Hepatocyte (in vitro differentiated cells): ENCODE results near the gene SYCP2L. TPM values are rescaled to one million over a fixed set of nuclear protein-coding genes. Genes with fewer than 3 reads are reported as not detected.
"Not testable (repeated sequence)": the region's sequence is repeated elsewhere in the genome, so short reads cannot be mapped to it uniquely, and the experiment has no call there.

ENCODE experiments used
- DNase-seq: peaks from one replicate; pipeline ENCODE4 v3.0.0-alpha.2; 2016; ENCODE audit warnings: low spot score
- H2AFZ ChIP-seq: fragments of 200-600 bp; sonication (generic); 2 replicates; pipeline ENCODE4 v1.6.0; 2016; ENCODE audit warnings: antibody characterized with exemption, mild to moderate bottlenecking
- H3K27ac ChIP-seq: fragments of 200-600 bp; sonication (generic); 2 replicates; pipeline ENCODE4 v1.5.1; 2016; ENCODE audit warnings: mild to moderate bottlenecking
- H3K27me3 ChIP-seq: fragments of 200-600 bp; sonication (generic); 2 replicates; pipeline ENCODE4 v1.6.1; 2016
- H3K36me3 ChIP-seq: fragments of 200-600 bp; sonication (generic); replicated peaks from 2 replicates; pipeline ENCODE4 v1.5.1; 2016; ENCODE audit warnings: low read depth; ENCODE audit not compliant: insufficient read depth
- H3K4me1 ChIP-seq: fragments of 200-600 bp; sonication (generic); 2 replicates; pipeline ENCODE4 v1.5.1; 2016; ENCODE audit warnings: mild to moderate bottlenecking, moderate library complexity; ENCODE audit not compliant: insufficient read depth
- H3K4me2 ChIP-seq: fragments of 200-600 bp; sonication (generic); 2 replicates; pipeline ENCODE4 v1.6.0; 2016
- H3K4me3 ChIP-seq: fragments of 200-600 bp; sonication (generic); 2 replicates; pipeline ENCODE4 v1.5.1; 2016; ENCODE audit warnings: mild to moderate bottlenecking
- H3K79me2 ChIP-seq: fragments of 200-600 bp; sonication (generic); 2 replicates; pipeline ENCODE4 v1.6.0; 2017; ENCODE audit warnings: mild to moderate bottlenecking
- H3K9me2 ChIP-seq: fragments of 200-600 bp; sonication (generic); replicated peaks from 2 replicates; pipeline ENCODE4 v1.6.0; 2017; ENCODE audit warnings: mild to moderate bottlenecking; ENCODE audit not compliant: insufficient read depth
- H3K9me3 ChIP-seq: fragments of 200-600 bp; sonication (generic); 2 replicates; pipeline ENCODE4 v1.5.1; 2016; ENCODE audit warnings: low read depth, mild to moderate bottlenecking
- H4K20me1 ChIP-seq: fragments of 200-600 bp; sonication (generic); 2 replicates; pipeline ENCODE4 v1.6.0; 2016; ENCODE audit warnings: mild to moderate bottlenecking; ENCODE audit not compliant: insufficient read depth, poor library complexity, severe bottlenecking
- EZH2 ChIP-seq: fragments of 200-600 bp; sonication (generic); IDR thresholded peaks from 2 replicates; pipeline ENCODE4 v1.6.1; 2016; ENCODE audit warnings: antibody characterized with exemption, mild to moderate bottlenecking, borderline replicate concordance
- EZH2phosphoT487 ChIP-seq: fragments of 200-600 bp; sonication (generic); IDR thresholded peaks from one replicate; pipeline ENCODE4 v1.6.1; 2018; ENCODE audit warnings: antibody characterized with exemption, mild to moderate bottlenecking, low read depth, moderate library complexity; ENCODE audit not compliant: unreplicated experiment, severe bottlenecking
- WGBS: methylation state at CpG from one replicate; pipeline ENCODE4 v1.1.6; 2016; ENCODE audit warnings: low lambda C conversion rate; ENCODE audit errors: missing lambda C conversion rate; 5-methylcytosine and 5-hydroxymethylcytosine counted together
- polyA plus RNA-seq: library from polyadenylated mRNA; unstranded; fragments of >200 nt; fragmentation: Nextera tagmentation; extraction: Ambion mirVana; gene quantifications from 2 replicates; pipeline ENCODE4 v1.2.1, GENCODE V29; 2016
- total RNA-seq: library from RNA; depleted of rRNA; stranded (reverse); fragments of >200 nt; gene quantifications from 2 replicates; pipeline ENCODE4 v1.2.3, GENCODE V29; 2014
- TF ChIP-seq, protein P1 (sequence below): fragments of 200-600 bp; sonication (generic); IDR thresholded peaks from 2 replicates; pipeline ENCODE4 v1.5.1; 2016; ENCODE audit warnings: antibody characterized with exemption, mild to moderate bottlenecking; ENCODE audit not compliant: poor library complexity

The SYCP2L gene
- total and polyA plus RNA-seq, 2 experiments from 2014 or later = 0.37 to 1.00 TPM

DNA sequence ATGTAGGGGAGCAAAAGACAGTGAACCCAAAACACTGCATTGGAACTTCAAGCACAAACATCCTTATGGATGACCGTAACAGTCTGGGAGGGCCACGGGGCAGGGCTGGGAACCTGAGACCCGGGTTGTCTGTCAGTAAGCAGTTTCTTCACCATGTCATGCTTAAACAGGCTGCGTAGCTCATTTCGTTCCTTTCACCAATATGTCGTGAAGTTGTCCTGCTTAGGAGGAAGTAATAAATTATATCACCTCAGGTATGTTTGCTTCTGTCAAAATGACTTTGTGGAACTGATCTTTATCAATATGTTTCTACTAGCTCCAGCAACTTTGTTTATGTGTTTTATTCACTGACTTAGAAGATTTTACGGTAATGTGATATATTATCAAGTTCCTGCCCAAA lies 36.1 kb upstream of the SYCP2L start:
- Histone ChIP-seq H3K4me3 (no peak overlapping the region), H3K9me2 (no peaks in the 10 kb centered on the region), H3K36me3 (no peaks in the 10 kb centered on the region), H3K9me3 (no peaks in the 10 kb centered on the region), H3K27me3 (no peaks in the 10 kb centered on the region), H3K4me2 (no peak overlapping the region), H2AFZ (no peak overlapping the region), H3K27ac (no peak overlapping the region), H3K79me2 (no peaks in the 10 kb centered on the region), H4K20me1 (no peaks in the 10 kb centered on the region), H3K4me1 (no peaks in the 10 kb centered on the region)
- no peak for DNase-seq
- WGBS = 66% methylated on average over 7 of the region's 7 CpGs
- TF ChIP-seq, protein P1, sequence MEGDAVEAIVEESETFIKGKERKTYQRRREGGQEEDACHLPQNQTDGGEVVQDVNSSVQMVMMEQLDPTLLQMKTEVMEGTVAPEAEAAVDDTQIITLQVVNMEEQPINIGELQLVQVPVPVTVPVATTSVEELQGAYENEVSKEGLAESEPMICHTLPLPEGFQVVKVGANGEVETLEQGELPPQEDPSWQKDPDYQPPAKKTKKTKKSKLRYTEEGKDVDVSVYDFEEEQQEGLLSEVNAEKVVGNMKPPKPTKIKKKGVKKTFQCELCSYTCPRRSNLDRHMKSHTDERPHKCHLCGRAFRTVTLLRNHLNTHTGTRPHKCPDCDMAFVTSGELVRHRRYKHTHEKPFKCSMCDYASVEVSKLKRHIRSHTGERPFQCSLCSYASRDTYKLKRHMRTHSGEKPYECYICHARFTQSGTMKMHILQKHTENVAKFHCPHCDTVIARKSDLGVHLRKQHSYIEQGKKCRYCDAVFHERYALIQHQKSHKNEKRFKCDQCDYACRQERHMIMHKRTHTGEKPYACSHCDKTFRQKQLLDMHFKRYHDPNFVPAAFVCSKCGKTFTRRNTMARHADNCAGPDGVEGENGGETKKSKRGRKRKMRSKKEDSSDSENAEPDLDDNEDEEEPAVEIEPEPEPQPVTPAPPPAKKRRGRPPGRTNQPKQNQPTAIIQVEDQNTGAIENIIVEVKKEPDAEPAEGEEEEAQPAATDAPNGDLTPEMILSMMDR = no peak
- no peak for TF ChIP-seq EZH2phosphoT487
- no peak for TF ChIP-seq EZH2

DNA sequence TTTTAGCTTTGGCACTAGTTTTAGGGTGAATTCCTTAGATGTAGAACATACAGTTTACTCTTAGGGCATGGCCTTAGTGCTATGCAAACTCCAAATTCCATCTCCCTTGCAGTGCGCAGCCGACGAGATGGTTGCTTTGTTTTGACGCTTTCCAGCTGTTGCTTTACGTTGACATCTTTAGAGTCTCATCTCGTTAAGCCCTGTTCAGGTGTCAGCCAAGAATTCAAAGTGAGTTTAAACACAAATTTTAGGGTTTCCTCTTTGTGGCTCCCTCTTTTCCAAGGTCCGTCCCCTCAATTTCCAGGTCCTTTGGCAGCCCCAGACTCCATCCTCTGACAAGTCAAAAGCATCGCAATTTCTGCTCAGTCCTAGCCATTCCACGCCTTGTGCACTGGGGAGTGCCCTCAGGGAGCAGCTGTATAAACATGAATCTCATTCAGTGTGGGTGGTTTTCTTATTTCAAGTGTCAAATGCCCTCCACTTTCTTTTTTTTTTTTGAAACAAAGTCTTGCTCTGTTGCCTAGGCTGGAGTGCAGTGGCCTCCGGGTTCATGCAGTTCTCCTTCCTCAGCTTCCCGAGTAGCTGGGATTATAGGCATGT lies 34.4 kb upstream of the SYCP2L start:
- H3K27me3 ChIP-seq = no peaks in the 10 kb centered on the region
- WGBS = 78% methylated on average over 11 of the region's 11 CpGs
- H3K4me1 ChIP-seq = no peaks in the 10 kb centered on the region
- H3K9me3 ChIP-seq = no peaks in the 10 kb centered on the region
- no peaks in the 10 kb centered on the region for H4K20me1 ChIP-seq
- H2AFZ ChIP-seq = no peak overlapping the region
- no peaks in the 10 kb centered on the region for H3K36me3 ChIP-seq
- H3K4me2 ChIP-seq = no peak overlapping the region
- DNase-seq = no peak
- no peaks in the 10 kb centered on the region for H3K79me2 ChIP-seq
- no peak overlapping the region for H3K4me3 ChIP-seq
- no peak overlapping the region for H3K27ac ChIP-seq
- H3K9me2 ChIP-seq = no peaks in the 10 kb centered on the region
- TF ChIP-seq, protein P1 = no peak
- TF ChIP-seq EZH2 (no peak), EZH2phosphoT487 (no peak)

DNA sequence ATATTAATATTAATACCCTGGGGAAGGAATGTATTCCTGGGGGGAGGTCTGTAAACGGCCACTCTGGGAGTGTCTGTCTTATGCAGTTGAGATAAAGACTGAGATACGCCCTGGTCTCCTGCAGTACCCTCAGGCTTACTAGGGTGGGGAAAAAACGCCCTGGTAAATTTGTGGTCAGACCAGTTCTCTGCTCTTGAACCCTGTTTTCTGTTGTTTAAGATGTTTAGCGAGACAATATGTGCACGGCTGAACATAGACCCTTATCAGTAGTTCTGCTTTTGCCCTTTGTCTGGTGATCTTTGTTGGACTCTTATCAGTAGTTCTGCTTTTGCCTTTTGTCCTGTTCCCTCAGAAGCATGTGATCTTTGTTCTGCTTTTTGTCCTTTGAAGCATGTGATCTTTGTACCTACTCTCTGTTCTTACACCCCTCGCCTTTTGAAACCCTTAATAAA lies 33.0 kb upstream of the SYCP2L start:
- not testable (repeated sequence) for H3K4me3 ChIP-seq, H3K27me3 ChIP-seq, H3K9me2 ChIP-seq, H3K36me3 ChIP-seq, DNase-seq, H3K4me2 ChIP-seq, H3K4me1 ChIP-seq, H4K20me1 ChIP-seq, H3K9me3 ChIP-seq, H3K27ac ChIP-seq, H3K79me2 ChIP-seq, H2AFZ ChIP-seq
- WGBS = 85% methylated on average over 6 of the region's 6 CpGs

DNA sequence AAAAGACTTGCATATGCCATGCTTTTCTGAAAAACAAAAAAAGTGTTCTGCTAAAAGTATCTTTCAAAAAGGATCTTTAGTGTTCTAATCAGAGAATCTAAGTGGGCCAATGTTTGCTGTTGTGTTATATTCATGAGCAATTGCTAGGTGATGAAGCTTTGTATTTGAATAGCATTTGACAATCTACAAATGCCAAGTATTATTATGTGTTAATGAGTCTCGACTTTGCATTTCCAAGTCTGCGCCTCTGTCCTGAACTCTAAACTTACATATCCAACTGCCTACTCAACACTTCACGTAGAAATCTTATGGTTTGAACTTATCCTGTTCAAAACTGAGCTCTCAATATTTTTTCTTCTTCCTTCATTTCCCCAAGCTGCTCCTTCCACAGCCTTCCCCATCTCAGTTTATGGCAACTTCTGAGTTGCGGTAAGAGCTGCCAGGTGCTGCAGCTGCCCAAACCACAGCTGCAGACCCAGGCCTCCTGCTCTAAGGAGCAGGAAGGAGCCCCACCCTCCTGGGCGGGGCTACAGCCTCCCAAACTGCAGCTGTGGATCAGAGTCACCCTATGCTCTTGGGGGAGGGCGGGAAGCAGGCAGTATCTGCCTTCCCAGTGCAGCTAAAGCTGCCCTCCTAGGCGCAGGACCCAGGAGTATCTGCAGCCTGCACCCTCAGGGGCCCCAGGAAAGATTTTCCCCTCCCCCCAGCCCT lies 31.8 kb upstream of the SYCP2L start:
- H3K27ac ChIP-seq = no peak overlapping the region
- 81% methylated on average over 6 of the region's 7 CpGs for WGBS
- H3K4me1 ChIP-seq = no peaks in the 10 kb centered on the region
- H3K9me2 ChIP-seq = no peaks in the 10 kb centered on the region
- no peaks in the 10 kb centered on the region for H3K27me3 ChIP-seq
- no peak overlapping the region for H3K4me2 ChIP-seq
- H4K20me1 ChIP-seq = no peaks in the 10 kb centered on the region
- no peaks in the 10 kb centered on the region for H3K9me3 ChIP-seq
- H3K36me3 ChIP-seq = no peaks in the 10 kb centered on the region
- TF ChIP-seq, protein P1 = no peak
- no peak for TF ChIP-seq EZH2phosphoT487
- H3K79me2 ChIP-seq = no peaks in the 10 kb centered on the region
- no peak overlapping the region for H3K4me3 ChIP-seq
- no peak for DNase-seq
- H2AFZ ChIP-seq = no peak overlapping the region
